ENCODE results near the gene FAM120A. TPM values are rescaled to one million over a fixed set of nuclear protein-coding genes. Genes with fewer than 3 reads are reported as not detected.

Gene FAM120A
- total RNA-seq, 1 experiment from 2014 or later = 88.5 TPM

GRCh38 chr9:93577975-93578682, 126.6 kb downstream of the FAM120A start:
- no peak for DNase-seq (ENCODE audit: low read depth)

- no peak for DNase-seq (ENCODE audit: low read depth)
Observed at GRCh38 chr9:93578844-93579243, 127.4 kb downstream of the FAM120A start.

- DNase-seq (ENCODE audit: low read depth) = no peak
Observed at GRCh38 chr9:93579711-93580516, 128.4 kb downstream of the FAM120A start.

GRCh38 chr9:93580654-93581380, 129.3 kb downstream of the FAM120A start:
- no peak for DNase-seq (ENCODE audit: low read depth)

- DNase-seq (ENCODE audit: low read depth) = no peak
Observed at GRCh38 chr9:93582115-93582514, 130.6 kb downstream of the FAM120A start.

GRCh38 chr9:93582550-93582949, 131.1 kb downstream of the FAM120A start:
- DNase-seq (ENCODE audit: low read depth) = peak; percentile 50

GRCh38 chr9:93585259-93585658, 133.8 kb downstream of the FAM120A start:
- DNase-seq (ENCODE audit: low read depth) = no peak

- DNase-seq (ENCODE audit: low read depth) = no peak
Observed at GRCh38 chr9:93585695-93586094, 134.2 kb downstream of the FAM120A start.

GRCh38 chr9:93586290-93587057, 135.0 kb downstream of the FAM120A start:
- no peak for DNase-seq (ENCODE audit: low read depth)

- no peak for DNase-seq (ENCODE audit: low read depth)
Observed at GRCh38 chr9:93587284-93587650, 135.8 kb downstream of the FAM120A start.

GRCh38 chr9:93587651-93588347, 136.3 kb downstream of the FAM120A start:
- DNase-seq (ENCODE audit: low read depth) = no peak

GRCh38 chr9:93588641-93589609, 137.4 kb downstream of the FAM120A start:
- peak; percentile 54 for DNase-seq (ENCODE audit: low read depth)

- peak; percentile 36 for DNase-seq (ENCODE audit: low read depth)
Observed at GRCh38 chr9:93589688-93590087, 138.2 kb downstream of the FAM120A start.

GRCh38 chr9:93590609-93591234, 139.2 kb downstream of the FAM120A start:
- no peak for DNase-seq (ENCODE audit: low read depth)

- DNase-seq (ENCODE audit: low read depth) = no peak
Observed at GRCh38 chr9:93591301-93592007, 140.0 kb downstream of the FAM120A start.

- no peak for DNase-seq (ENCODE audit: low read depth)
Observed at GRCh38 chr9:93592008-93592642, 140.6 kb downstream of the FAM120A start.

GRCh38 chr9:93592643-93593021, 141.1 kb downstream of the FAM120A start:
- DNase-seq (ENCODE audit: low read depth) = no peak

- no peak for DNase-seq (ENCODE audit: low read depth)
Observed at GRCh38 chr9:93593144-93593658, 141.7 kb downstream of the FAM120A start.
